WERI-Rb-1 (cell line): ENCODE data around the gene MAGI1.

ENCODE experiments used
- DNase-seq: peaks from one replicate; pipeline ENCODE4 v3.0.0-alpha.2; 2020
- H3K27ac ChIP-seq: fragments of 250-450 bp; sonication (Bioruptor Pico); 2 replicates; pipeline ENCODE4 v1.5.1; 2020; ENCODE audit warnings: mild to moderate bottlenecking, moderate library complexity
- H3K27me3 ChIP-seq: fragments of 250-450 bp; sonication (Bioruptor Pico); 2 replicates; pipeline ENCODE4 v1.5.1; 2021; ENCODE audit warnings: mild to moderate bottlenecking, low read depth, moderate library complexity; ENCODE audit not compliant: insufficient read depth, severe bottlenecking
- H3K36me3 ChIP-seq: fragments of 250-450 bp; sonication (Bioruptor Pico); 2 replicates; pipeline ENCODE4 v1.5.1; 2020; ENCODE audit warnings: mild to moderate bottlenecking, moderate library complexity
- H3K4me3 ChIP-seq: 2 replicates; pipeline ENCODE4 v1.5.1; 2011; ENCODE audit warnings: low read depth, mild to moderate bottlenecking, control low read depth, low read length
- H3K9me3 ChIP-seq: fragments of 250-450 bp; sonication (Bioruptor Pico); 2 replicates; pipeline ENCODE4 v1.5.1; 2021; ENCODE audit warnings: mild to moderate bottlenecking, moderate library complexity; ENCODE audit not compliant: severe bottlenecking
- CTCF ChIP-seq: IDR thresholded peaks from 2 replicates; pipeline ENCODE4 v1.5.1; 2011; ENCODE audit warnings: low read depth, mild to moderate bottlenecking, control low read depth, inconsistent platforms, low read length

The MAGI1 gene

GRCh38 chr3:65939184-65939583, 99.5 kb downstream of the MAGI1 start:
- no peak overlapping the region for H3K4me3 ChIP-seq
- H3K36me3 ChIP-seq = no peaks in the 10 kb centered on the region
- no peaks in the 10 kb centered on the region for H3K27me3 ChIP-seq
- no peak for TF ChIP-seq CTCF
- H3K27ac ChIP-seq = no peak overlapping the region
- H3K9me3 ChIP-seq = no peaks in the 10 kb centered on the region
- DNase-seq = no peak

GRCh38 chr3:65938676-65939075, 100.0 kb downstream of the MAGI1 start:
- no peak overlapping the region for H3K4me3 ChIP-seq

GRCh38 chr3:65938147-65938546, 100.6 kb downstream of the MAGI1 start:
- no peak for TF ChIP-seq CTCF
- H3K27ac ChIP-seq = no peak overlapping the region

More at GRCh38 chr3:65938676-65939075, 100.0 kb downstream of the MAGI1 start:
- H3K36me3 ChIP-seq = no peaks in the 10 kb centered on the region
- H3K27me3 ChIP-seq = no peaks in the 10 kb centered on the region
- no peaks in the 10 kb centered on the region for H3K9me3 ChIP-seq
- DNase-seq = no peak
- no peak for TF ChIP-seq CTCF
- no peak overlapping the region for H3K27ac ChIP-seq

GRCh38 chr3:65936908-65937638, 101.6 kb downstream of the MAGI1 start:
- Histone ChIP-seq H3K36me3 (no peaks in the 10 kb centered on the region), H3K27me3 (no peaks in the 10 kb centered on the region), H3K27ac (no peak overlapping the region), H3K9me3 (no peaks in the 10 kb centered on the region), H3K4me3 (no peak overlapping the region)
- no peak for DNase-seq
- no peak for TF ChIP-seq CTCF

More at GRCh38 chr3:65938147-65938546, 100.6 kb downstream of the MAGI1 start:
- no peak overlapping the region for H3K4me3 ChIP-seq
- H3K9me3 ChIP-seq = no peaks in the 10 kb centered on the region
- no peaks in the 10 kb centered on the region for H3K36me3 ChIP-seq
- DNase-seq = no peak
- no peaks in the 10 kb centered on the region for H3K27me3 ChIP-seq

GRCh38 chr3:65935724-65936123, 103.0 kb downstream of the MAGI1 start:
- DNase-seq = no peak
- no peaks in the 10 kb centered on the region for H3K36me3 ChIP-seq
- H3K4me3 ChIP-seq = no peak overlapping the region
- H3K27ac ChIP-seq = no peak overlapping the region
- no peak for TF ChIP-seq CTCF
- no peaks in the 10 kb centered on the region for H3K27me3 ChIP-seq
- no peaks in the 10 kb centered on the region for H3K9me3 ChIP-seq

- H3K27ac ChIP-seq = no peak overlapping the region
- H3K9me3 ChIP-seq = no peaks in the 10 kb centered on the region
- H3K4me3 ChIP-seq = no peak overlapping the region
- H3K27me3 ChIP-seq = no peaks in the 10 kb centered on the region
- no peak for DNase-seq
- H3K36me3 ChIP-seq = no peaks in the 10 kb centered on the region
- no peak for TF ChIP-seq CTCF
Observed at GRCh38 chr3:65930648-65931047, 108.1 kb downstream of the MAGI1 start.
